Vagina (tissue), 2 donors: Measurements from ENCODE around the gene SMG6.

ENCODE experiments used
- CTCF ChIP-seq, 3 experiments: fragments of 450-650 bp in 2 of 3; fragments of 200-600 bp in 1 of 3; sonication (generic) in 1 of 3; IDR thresholded peaks; one replicate each; pipeline ENCODE4 v1.5.1; 2017 to 2019; ENCODE audit warnings: antibody characterized with exemption in 3 of 3, mild to moderate bottlenecking in 2 of 3, moderate library complexity in 2 of 3
- POLR2A ChIP-seq, 2 donors: fragments of 450-650 bp; IDR thresholded peaks; one replicate each; pipeline ENCODE4 v1.6.1; 2017; ENCODE audit warnings: antibody characterized with exemption in 2 of 2, mild to moderate bottlenecking in 2 of 2, moderate library complexity in 2 of 2

GRCh38 chr17:2144701-2145100 lies 158.9 kb downstream of the SMG6 start:
- TF ChIP-seq CTCF (IDR thresholded peaks at IDR 0.05) (no peak), POLR2A (IDR thresholded peaks at IDR 0.05) (no peak)
